ENCODE measurements around the gene ATF7.

ATF7 gene

GRCh38 chr12:53532021-53532420 lies 94.2 kb downstream of the ATF7 start:
- no peak for DNase-seq

GRCh38 chr12:53530920-53531319 lies 95.3 kb downstream of the ATF7 start:
- no peak for DNase-seq

GRCh38 chr12:53530061-53530460 lies 96.1 kb downstream of the ATF7 start:
- no peak for DNase-seq

GRCh38 chr12:53524476-53524875 lies 101.7 kb downstream of the ATF7 start:
- DNase-seq, result no peak

- DNase-seq, result no peak
Observed at GRCh38 chr12:53523131-53523530, 103.1 kb downstream of the ATF7 start.

GRCh38 chr12:53518381-53518780 lies 107.8 kb downstream of the ATF7 start:
- no peak for DNase-seq

GRCh38 chr12:53516758-53517455 lies 109.3 kb downstream of the ATF7 start:
- DNase-seq, result no peak

- DNase-seq, result no peak
Observed at GRCh38 chr12:53515291-53515680, 110.9 kb downstream of the ATF7 start.

GRCh38 chr12:53514628-53515290 lies 111.4 kb downstream of the ATF7 start:
- DNase-seq, result no peak

- DNase-seq, result no peak
Observed at GRCh38 chr12:53513712-53514410, 112.3 kb downstream of the ATF7 start.

GRCh38 chr12:53510181-53510812 lies 115.9 kb downstream of the ATF7 start:
- no peak for DNase-seq

GRCh38 chr12:53508534-53509170 lies 117.5 kb downstream of the ATF7 start:
- peak in 52 of 56 donors; percentile 13 to 91 (median 68) for DNase-seq

- DNase-seq, result no peak
Observed at GRCh38 chr12:53507603-53507885, 118.6 kb downstream of the ATF7 start.

GRCh38 chr12:53506881-53507602 lies 119.1 kb downstream of the ATF7 start, which contains the start of gene NPFF:
Gene NPFF, minus strand, starts transcription at chr12:53507484. Its CDS starts 10 bp downstream, at chr12:53507474.
- no peak for DNase-seq

GRCh38 chr12:53506450-53506785 lies 119.8 kb downstream of the ATF7 start:
- no peak for DNase-seq

GRCh38 chr12:53505555-53506449 lies 120.4 kb downstream of the ATF7 start:
- DNase-seq, result no peak

- peak in 18 of 56 donors; percentile 14 to 83 (median 30) for DNase-seq
Observed at GRCh38 chr12:53505086-53505485, 121.1 kb downstream of the ATF7 start.

GRCh38 chr12:53504004-53504920 lies 121.9 kb downstream of the ATF7 start:
- no peak for DNase-seq

All from nucleus accumbens (tissue), 56 donors.